Body of pancreas (tissue), 4 donors: ENCODE measurements around the gene BTBD9. TPM values are rescaled to one million over a fixed set of nuclear protein-coding genes. Genes with fewer than 3 reads are reported as not detected.

Experiments
- ATAC-seq: fragments of 150-250 bp; one replicate; pipeline ENCODE4 v1.9.1; 2016
- DNase-seq, 4 donors: peaks; one replicate each; pipeline ENCODE4 v3.0.0-alpha.2; 2019
- H3K27ac ChIP-seq, 4 donors: fragments of 200-600 bp; sonication (generic); 1 replicate in 3 of 4; 2 replicates in 1 of 4; pipeline versions ENCODE4 v1.5.1 to v1.6.1; 2016 to 2019; ENCODE audit warnings: mild to moderate bottlenecking in 1 of 4, mixed read lengths in 1 of 4, moderate library complexity in 1 of 4
- H3K27me3 ChIP-seq, 2 donors: fragments of 200-600 bp; sonication (generic); one replicate each; pipeline ENCODE4 v1.6.0; 2016; ENCODE audit warnings: mild to moderate bottlenecking in 1 of 2
- H3K36me3 ChIP-seq, 2 donors: fragments of 200-600 bp; sonication (generic); replicated peaks in 1 of 2; 2 replicates each; pipeline ENCODE4 v1.5.1; 2016; ENCODE audit warnings: low read depth in 2 of 2; ENCODE audit not compliant: insufficient read depth in 1 of 2
- H3K4me1 ChIP-seq: fragments of 200-600 bp; sonication (generic); one replicate; pipeline ENCODE4 v1.6.0; 2016
- H3K4me3 ChIP-seq, 2 donors: fragments of 200-600 bp; sonication (generic); 1 replicate in 1 of 2; 2 replicates in 1 of 2; pipeline ENCODE4 v1.5.1; 2016 to 2019
- H3K9me3 ChIP-seq, 3 donors: fragments of 200-600 bp; sonication (generic); 1 replicate in 2 of 3; 2 replicates in 1 of 3; pipeline ENCODE4 v1.5.1; 2016
- POLR2A ChIP-seq, 3 donors: fragments of 450-650 bp; IDR thresholded peaks; one replicate each; pipeline ENCODE4 v1.6.1; 2016; ENCODE audit warnings: antibody characterized with exemption in 3 of 3, mild to moderate bottlenecking in 2 of 3
- WGBS, 2 donors: methylation state at CpG; one replicate each; pipeline ENCODE4 v1.1.5; 2017; 5-methylcytosine and 5-hydroxymethylcytosine counted together
- intact Hi-C: fragments of 100-400 bp; cut with DNase I; formaldehyde crosslinking; loops from one replicate; pipeline ENCODE4 v1.15.1; 2023
- total RNA-seq, 2 donors: library from RNA; depleted of rRNA; stranded (reverse); fragments of >200 nt; gene quantifications; one replicate each; pipeline ENCODE4 v1.1.0, GENCODE V29; 2016
- TF ChIP-seq, protein P1 (sequence below), 7 experiments: fragments of 450-650 bp in 4 of 7; fragments of 200-600 bp in 3 of 7; sonication (generic) in 3 of 7; IDR thresholded peaks; one replicate each; pipeline ENCODE4 v1.5.1; 2016 to 2019; ENCODE audit warnings: antibody characterized with exemption in 7 of 7

BTBD9 gene
- total RNA-seq, 2 donors from 2014 or later = 11.9 to 29.3 TPM

DNA sequence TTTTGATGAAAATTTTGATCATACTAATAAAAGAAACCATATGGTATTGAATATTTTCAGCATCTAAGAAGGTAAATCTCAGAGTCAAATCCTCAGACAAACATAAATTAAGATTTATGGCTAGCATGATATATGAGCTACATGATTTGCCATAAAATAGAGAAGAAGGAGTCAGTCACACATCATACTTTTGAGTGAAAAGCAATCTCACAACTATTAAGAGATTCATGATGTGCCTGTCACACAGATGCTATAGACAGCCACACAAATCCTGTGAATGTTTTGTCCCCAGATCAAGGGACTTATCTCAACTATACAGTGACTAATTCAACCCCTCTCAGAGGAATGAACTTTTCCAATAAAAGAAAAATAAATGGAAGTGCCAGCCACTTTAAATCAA is 85.7 kb downstream of the BTBD9 start:
- no peak for ATAC-seq
- Histone ChIP-seq H3K4me1 (no peaks in the 10 kb centered on the region), H3K27me3 (no peaks in the 10 kb centered on the region), H3K4me3 (no peak overlapping the region), H3K27ac (no peak overlapping the region), H3K9me3 (no peaks in the 10 kb centered on the region), H3K36me3 (no peaks in the 10 kb centered on the region)
- DNase-seq = no peak
- no peak for TF ChIP-seq POLR2A (IDR thresholded peaks at IDR 0.05)
- TF ChIP-seq, protein P1, sequence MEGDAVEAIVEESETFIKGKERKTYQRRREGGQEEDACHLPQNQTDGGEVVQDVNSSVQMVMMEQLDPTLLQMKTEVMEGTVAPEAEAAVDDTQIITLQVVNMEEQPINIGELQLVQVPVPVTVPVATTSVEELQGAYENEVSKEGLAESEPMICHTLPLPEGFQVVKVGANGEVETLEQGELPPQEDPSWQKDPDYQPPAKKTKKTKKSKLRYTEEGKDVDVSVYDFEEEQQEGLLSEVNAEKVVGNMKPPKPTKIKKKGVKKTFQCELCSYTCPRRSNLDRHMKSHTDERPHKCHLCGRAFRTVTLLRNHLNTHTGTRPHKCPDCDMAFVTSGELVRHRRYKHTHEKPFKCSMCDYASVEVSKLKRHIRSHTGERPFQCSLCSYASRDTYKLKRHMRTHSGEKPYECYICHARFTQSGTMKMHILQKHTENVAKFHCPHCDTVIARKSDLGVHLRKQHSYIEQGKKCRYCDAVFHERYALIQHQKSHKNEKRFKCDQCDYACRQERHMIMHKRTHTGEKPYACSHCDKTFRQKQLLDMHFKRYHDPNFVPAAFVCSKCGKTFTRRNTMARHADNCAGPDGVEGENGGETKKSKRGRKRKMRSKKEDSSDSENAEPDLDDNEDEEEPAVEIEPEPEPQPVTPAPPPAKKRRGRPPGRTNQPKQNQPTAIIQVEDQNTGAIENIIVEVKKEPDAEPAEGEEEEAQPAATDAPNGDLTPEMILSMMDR (IDR thresholded peaks at IDR 0.05) = no peak
- intact Hi-C loops = no loop called here

DNA sequence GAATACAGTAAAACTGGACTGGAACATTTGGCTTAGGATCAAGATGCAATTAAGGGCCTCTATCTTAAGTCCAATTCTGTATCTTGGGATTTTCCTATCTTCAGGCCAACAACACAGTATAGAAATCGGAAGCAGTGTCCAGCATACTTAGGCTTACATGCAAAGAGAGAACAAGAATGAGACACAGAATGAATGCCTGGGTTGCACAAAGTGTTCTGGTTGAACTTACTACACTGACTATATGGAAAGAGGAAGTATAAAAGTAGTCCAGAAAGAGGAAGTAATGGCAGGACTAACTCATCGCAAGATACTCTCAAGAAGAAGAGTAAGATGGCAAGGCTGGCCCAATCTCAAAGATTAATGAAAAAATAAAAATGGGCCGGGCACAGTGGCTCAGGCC is 87.6 kb downstream of the BTBD9 start:
- H3K27me3 ChIP-seq = no peaks in the 10 kb centered on the region
- no peaks in the 10 kb centered on the region for H3K9me3 ChIP-seq
- 76 to 98% methylated on average over 3 of the region's 3 CpGs for WGBS, 2 donors
- H3K4me1 ChIP-seq = no peaks in the 10 kb centered on the region
- peak in 1 of 4 donors; percentile 21 for DNase-seq
- no peak overlapping the region for H3K4me3 ChIP-seq
- intact Hi-C loops = no loop called here
- no peak for TF ChIP-seq POLR2A (IDR thresholded peaks at IDR 0.05)
- TF ChIP-seq, protein P1 (IDR thresholded peaks at IDR 0.05) = no peak
- H3K36me3 ChIP-seq = no peaks in the 10 kb centered on the region
- no peak overlapping the region for H3K27ac ChIP-seq
- ATAC-seq = no peak

DNA sequence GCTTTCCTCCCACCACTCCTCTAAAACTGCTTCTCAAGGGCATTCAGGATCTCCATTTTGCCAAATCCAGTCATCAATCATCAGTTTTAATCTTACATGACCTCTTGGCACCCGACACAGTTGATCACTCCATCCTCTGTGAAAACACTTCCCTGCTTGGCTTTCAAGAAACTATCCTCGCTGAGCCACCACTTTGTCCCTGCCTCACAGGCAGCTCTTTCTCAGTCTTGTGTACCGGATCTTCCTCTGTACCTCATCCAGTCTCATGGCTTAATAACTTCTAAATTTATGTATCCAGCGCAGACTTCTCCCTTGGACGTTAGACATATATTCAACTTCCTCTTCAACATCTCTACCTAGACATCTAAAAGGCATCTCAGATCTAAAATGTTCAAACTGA is 89.9 kb downstream of the BTBD9 start:
- 82 to 92% methylated on average over 5 of the region's 5 CpGs for WGBS, 2 donors
- DNase-seq (no peak), ATAC-seq (no peak)
- intact Hi-C loops = no loop called here
- TF ChIP-seq, protein P1 (IDR thresholded peaks at IDR 0.05) = no peak
- no peak for TF ChIP-seq POLR2A (IDR thresholded peaks at IDR 0.05)
- no peaks in the 10 kb centered on the region for H3K36me3 ChIP-seq
- H3K4me3 ChIP-seq = no peak overlapping the region
- H3K4me1 ChIP-seq = no peaks in the 10 kb centered on the region
- no peaks in the 10 kb centered on the region for H3K9me3 ChIP-seq
- no peak overlapping the region for H3K27ac ChIP-seq
- H3K27me3 ChIP-seq = no peaks in the 10 kb centered on the region

DNA sequence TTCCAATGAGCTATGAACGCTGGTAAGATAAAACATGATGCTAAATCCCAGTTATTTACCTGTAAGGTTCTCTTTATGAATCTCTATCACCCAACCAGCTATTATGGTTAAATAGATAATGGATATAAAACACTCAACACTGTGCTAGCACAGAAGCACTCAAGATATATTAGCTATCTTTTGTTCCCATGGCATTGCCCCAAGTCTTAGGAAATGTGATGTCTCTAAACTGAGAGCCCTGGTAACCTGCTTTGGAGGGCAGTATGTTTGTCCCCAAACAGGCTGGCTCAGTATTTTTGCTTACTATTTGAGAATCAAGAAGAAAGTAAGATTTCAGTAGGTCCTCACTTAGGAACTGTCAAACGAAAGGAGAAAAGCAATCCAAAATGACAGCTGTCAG is 90.5 kb downstream of the BTBD9 start:
- no peak overlapping the region for H3K27ac ChIP-seq
- WGBS, 2 donors = 74 to 81% methylated on average over 2 of the region's 2 CpGs
- H3K4me3 ChIP-seq = no peak overlapping the region
- DNase-seq = no peak
- H3K9me3 ChIP-seq = no peaks in the 10 kb centered on the region
- intact Hi-C loops = no loop called here
- H3K4me1 ChIP-seq = no peaks in the 10 kb centered on the region
- no peaks in the 10 kb centered on the region for H3K27me3 ChIP-seq
- H3K36me3 ChIP-seq = no peaks in the 10 kb centered on the region
- TF ChIP-seq POLR2A (IDR thresholded peaks at IDR 0.05) = no peak
- TF ChIP-seq, protein P1 (IDR thresholded peaks at IDR 0.05) = no peak
- no peak for ATAC-seq

DNA sequence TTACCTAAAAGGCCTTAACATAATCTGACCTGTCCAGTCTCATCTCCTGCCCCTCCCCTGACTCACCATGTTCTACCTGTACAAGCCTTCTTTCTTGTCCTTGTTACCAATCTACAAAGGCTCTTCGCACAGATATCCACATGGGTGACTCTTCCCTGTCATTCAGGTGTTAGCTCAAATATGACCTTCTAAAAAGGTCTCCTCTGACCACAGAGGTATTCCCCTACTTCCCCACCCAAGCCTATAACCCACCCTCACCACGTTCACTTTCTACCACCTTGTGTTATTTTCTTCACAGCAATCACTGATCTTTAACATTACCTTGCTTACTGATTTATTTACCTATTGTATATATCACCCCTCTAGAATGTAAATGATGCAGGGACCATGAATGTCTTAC is 96.7 kb downstream of the BTBD9 start:
- WGBS, 2 donors = 93 to 98% methylated on average over 2 of the region's 2 CpGs
- no peaks in the 10 kb centered on the region for H3K36me3 ChIP-seq
- no peaks in the 10 kb centered on the region for H3K27me3 ChIP-seq
- no peaks in the 10 kb centered on the region for H3K4me1 ChIP-seq
- H3K9me3 ChIP-seq = no peaks in the 10 kb centered on the region
- ATAC-seq = no peak
- intact Hi-C loops = no loop called here
- TF ChIP-seq, protein P1 (IDR thresholded peaks at IDR 0.05) = no peak
- TF ChIP-seq POLR2A (IDR thresholded peaks at IDR 0.05) = no peak
- H3K4me3 ChIP-seq = no peak overlapping the region
- no peak for DNase-seq
- H3K27ac ChIP-seq = no peak overlapping the region
